AG04450 (cell line): ENCODE data around the gene KDM5C. TPM values are rescaled to one million over a fixed set of nuclear protein-coding genes. Genes with fewer than 3 reads are reported as not detected.

Experiments
- CTCF ChIA-PET: fragments of 300-600, 350-600 bp; formaldehyde crosslinking; extraction: SDS; loops from one replicate; lab custom pipeline; 2022; ENCODE audit warnings: antibody characterized with exemption, inconsistent platforms; lab: Charles Lee
- POLR2A ChIA-PET: fragments of 350-600 bp; formaldehyde crosslinking; extraction: SDS; loops from one replicate; lab custom pipeline; 2021; ENCODE audit warnings: antibody characterized with exemption, inconsistent platforms; lab: Yijun Ruan, JAX
- DNase-seq: peaks from one replicate; pipeline ENCODE4 v3.0.0-alpha.2; 2011; ENCODE audit warnings: low read depth, low spot score
- H3K27ac ChIP-seq: one replicate; pipeline ENCODE4 v1.5.1; 2012; ENCODE audit warnings: low read depth, low read length, control low read depth
- H3K27me3 ChIP-seq: one replicate; pipeline ENCODE4 v1.6.0; 2012; ENCODE audit warnings: low read length; ENCODE audit not compliant: control insufficient read depth, insufficient read depth
- H3K4me3 ChIP-seq: 2 replicates; pipeline ENCODE4 v1.5.1; 2011; ENCODE audit warnings: mild to moderate bottlenecking, low read depth, low read length, control low read depth
- H3K9me3 ChIP-seq: 2 replicates; pipeline ENCODE4 v1.5.1; 2012; ENCODE audit warnings: low read length; ENCODE audit not compliant: control insufficient read depth, insufficient read depth
- polyA plus RNA-seq: library from polyadenylated mRNA; depleted of rRNA; stranded (reverse); fragments of >200 nt; gene quantifications from 2 replicates; pipeline ENCODE4 v1.2.3, GENCODE V29; 2011
- TF ChIP-seq, protein P1 (sequence below): IDR thresholded peaks from 2 replicates; pipeline ENCODE4 v1.5.1; 2011; ENCODE audit warnings: low read depth, low read length, control low read depth, inconsistent platforms

Gene KDM5C
- polyA plus RNA-seq, 1 experiment = 42.7 TPM

DNA sequence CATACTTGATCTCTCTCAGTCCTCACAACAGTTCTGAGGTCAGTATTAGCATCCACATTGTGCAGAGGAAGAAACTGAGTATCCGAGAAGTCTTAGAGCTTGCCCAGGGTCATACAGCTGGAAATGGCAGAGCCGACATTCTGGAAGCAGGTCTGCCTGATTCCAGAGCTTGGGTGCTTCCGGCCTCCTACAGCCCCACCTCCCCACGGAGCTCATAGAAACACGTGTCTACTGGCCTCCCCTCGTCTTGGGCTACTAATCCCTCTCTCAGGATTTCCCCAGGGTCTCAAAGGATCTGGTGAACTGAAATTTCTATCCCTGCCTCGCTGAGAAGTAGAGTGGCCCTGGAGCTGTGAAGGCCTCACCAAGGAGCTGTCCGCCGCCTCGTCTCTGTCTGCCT is 12.0 kb upstream of the KDM5C start:
- H3K27ac ChIP-seq = no peak overlapping the region
- DNase-seq = no peak
- ChIA-PET CTCF (interaction anchor here (0.7 to 1.2 kb wide), 2 partner anchors 25 to 47 kb away, joined by 4 read pairs; no protein-coding TSS in a partner anchor), POLR2A (no interaction called here)
- H3K9me3 ChIP-seq = no peaks in the 10 kb centered on the region
- H3K4me3 ChIP-seq = no peak overlapping the region
- H3K27me3 ChIP-seq = no peaks in the 10 kb centered on the region
- TF ChIP-seq, protein P1, sequence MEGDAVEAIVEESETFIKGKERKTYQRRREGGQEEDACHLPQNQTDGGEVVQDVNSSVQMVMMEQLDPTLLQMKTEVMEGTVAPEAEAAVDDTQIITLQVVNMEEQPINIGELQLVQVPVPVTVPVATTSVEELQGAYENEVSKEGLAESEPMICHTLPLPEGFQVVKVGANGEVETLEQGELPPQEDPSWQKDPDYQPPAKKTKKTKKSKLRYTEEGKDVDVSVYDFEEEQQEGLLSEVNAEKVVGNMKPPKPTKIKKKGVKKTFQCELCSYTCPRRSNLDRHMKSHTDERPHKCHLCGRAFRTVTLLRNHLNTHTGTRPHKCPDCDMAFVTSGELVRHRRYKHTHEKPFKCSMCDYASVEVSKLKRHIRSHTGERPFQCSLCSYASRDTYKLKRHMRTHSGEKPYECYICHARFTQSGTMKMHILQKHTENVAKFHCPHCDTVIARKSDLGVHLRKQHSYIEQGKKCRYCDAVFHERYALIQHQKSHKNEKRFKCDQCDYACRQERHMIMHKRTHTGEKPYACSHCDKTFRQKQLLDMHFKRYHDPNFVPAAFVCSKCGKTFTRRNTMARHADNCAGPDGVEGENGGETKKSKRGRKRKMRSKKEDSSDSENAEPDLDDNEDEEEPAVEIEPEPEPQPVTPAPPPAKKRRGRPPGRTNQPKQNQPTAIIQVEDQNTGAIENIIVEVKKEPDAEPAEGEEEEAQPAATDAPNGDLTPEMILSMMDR = no peak

DNA sequence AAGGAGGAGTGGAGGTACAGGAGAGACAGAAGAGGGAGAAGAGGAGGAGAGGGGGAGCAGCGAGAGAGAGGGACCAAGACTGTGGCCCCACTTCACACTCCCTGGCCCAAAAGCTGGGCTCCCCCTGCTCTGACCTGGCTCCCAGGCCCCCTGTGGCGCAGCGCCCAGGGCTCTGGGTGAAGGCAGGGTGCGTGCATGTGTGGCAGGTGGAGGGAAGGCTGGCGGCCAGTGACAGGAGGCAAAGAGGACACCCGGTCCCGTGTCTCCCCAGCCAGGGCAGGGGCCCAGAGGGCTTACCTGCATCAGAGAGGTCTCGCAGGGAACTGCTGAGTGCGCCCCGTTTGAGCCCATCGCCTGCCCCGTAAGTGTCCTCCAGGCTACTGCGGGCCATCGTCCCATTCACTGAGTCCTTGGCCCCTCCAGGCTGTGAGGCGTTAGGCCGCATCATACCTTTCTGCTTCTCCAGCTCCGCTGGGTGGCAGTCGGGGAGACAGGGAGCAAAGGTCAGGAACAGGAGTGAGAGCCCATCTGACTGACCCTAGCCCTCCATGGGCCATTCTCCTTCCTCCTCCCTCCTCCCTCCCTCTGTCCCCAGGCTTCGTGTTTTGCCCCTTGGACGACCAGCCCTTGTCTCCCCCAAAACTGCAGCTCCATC is 11.1 kb upstream of the KDM5C start:
- H3K9me3 ChIP-seq = no peaks in the 10 kb centered on the region
- CTCF ChIA-PET = interaction anchor here (1.4 kb wide), 1 partner anchor 48 kb away, joined by 3 read pairs; no protein-coding TSS in a partner anchor

DNA sequence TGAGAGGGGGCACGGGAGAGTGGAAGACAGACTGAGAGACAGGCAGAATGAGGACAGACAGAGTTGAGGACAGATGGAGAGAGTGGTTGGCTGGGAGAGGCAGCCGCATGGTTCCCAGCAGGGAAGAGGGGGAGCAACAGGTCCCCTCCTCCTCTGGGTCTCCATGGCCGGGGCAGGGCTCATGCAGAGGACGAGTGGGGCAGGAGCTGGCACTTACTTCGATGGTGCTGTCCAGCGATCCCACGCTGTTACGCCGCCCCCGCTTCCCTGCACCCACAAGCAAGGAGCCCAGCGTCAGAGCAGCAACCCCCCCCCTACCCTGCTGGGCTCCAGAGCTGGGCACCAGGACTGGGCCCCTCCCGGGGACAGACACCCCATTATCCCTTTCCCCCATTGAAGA is 10.6 kb upstream of the KDM5C start:
- POLR2A ChIA-PET = no interaction called here
- no peak overlapping the region for H3K4me3 ChIP-seq
- H3K27me3 ChIP-seq = no peaks in the 10 kb centered on the region
- TF ChIP-seq, protein P1 = no peak
- CTCF ChIA-PET = interaction anchor here (1.4 kb wide), 1 partner anchor 49 kb away, joined by 3 read pairs; no protein-coding TSS in a partner anchor
- no peak for DNase-seq
- H3K9me3 ChIP-seq = no peaks in the 10 kb centered on the region
- no peak overlapping the region for H3K27ac ChIP-seq

More for the DNA sequence above, 11.1 kb upstream of the KDM5C start:
- no peaks in the 10 kb centered on the region for H3K27me3 ChIP-seq
- no peak for DNase-seq
- no peak overlapping the region for H3K27ac ChIP-seq
- TF ChIP-seq, protein P1 = no peak
- no peak overlapping the region for H3K4me3 ChIP-seq
- POLR2A ChIA-PET = no interaction called here

DNA sequence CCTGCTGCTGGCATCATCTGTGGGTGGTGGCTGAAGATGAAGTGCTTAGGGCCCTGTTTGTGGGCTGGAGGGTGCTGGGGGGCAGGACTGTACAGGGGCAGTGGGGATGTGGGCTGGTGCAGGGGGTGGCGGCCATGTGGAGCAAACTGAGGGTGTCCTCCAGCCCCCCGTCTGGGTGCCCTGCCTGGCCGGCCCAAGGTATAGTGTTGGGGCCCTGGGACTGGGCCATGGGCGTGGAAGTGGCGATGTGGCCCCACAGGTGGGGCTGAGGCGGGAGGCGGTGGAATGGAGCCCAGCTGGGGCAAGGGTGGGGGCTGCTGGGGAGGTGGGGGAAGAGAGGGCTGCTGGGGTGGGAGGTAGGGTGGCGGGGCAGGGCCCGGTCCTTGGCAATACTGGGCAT is 9.5 kb upstream of the KDM5C start:
- H3K27me3 ChIP-seq = no peaks in the 10 kb centered on the region
- TF ChIP-seq, protein P1 = no peak
- no peak overlapping the region for H3K4me3 ChIP-seq
- H3K9me3 ChIP-seq = no peaks in the 10 kb centered on the region
- ChIA-PET CTCF (interaction anchor here (1.4 kb wide), 1 partner anchor 50 kb away, joined by 3 read pairs; no protein-coding TSS in a partner anchor), POLR2A (no interaction called here)
- DNase-seq = no peak
- H3K27ac ChIP-seq = no peak overlapping the region

DNA sequence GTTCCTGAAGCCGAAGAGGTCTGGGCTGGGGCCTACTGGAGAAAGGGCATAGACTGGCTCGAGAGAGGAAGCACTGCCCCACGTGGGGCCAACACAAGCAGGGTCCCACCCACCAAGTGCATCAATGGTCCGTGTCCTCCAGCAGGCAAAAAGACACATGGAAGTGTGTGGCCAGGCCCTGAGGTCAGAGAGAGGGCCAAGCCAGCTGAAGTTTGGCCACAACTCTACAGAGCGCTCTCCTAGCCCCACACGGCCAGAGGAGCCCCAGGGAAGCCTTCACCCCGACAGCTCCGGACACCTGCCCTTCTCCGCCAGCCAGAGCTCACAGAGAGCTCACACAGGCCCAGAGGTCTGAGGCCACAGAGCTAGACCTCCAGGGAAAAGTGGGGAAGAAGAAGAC is 8.5 kb upstream of the KDM5C start:
- H3K4me3 ChIP-seq = no peak overlapping the region
- no peak overlapping the region for H3K27ac ChIP-seq
- no peaks in the 10 kb centered on the region for H3K27me3 ChIP-seq
- no peak for DNase-seq
- no peaks in the 10 kb centered on the region for H3K9me3 ChIP-seq
- TF ChIP-seq, protein P1 = no peak
- ChIA-PET POLR2A (no interaction called here), CTCF (no interaction called here)
